Glomerular endothelial cell (primary cell): Measurements from ENCODE around the gene PIK3C2B. TPM values are rescaled to one million over a fixed set of nuclear protein-coding genes. Genes with fewer than 3 reads are reported as not detected.

ENCODE experiments used
- DNase-seq: peaks from one replicate; pipeline ENCODE4 v3.0.0-alpha.2; 2011; ENCODE audit warnings: low read depth, low spot score; ENCODE audit errors: extremely low read depth
- total RNA-seq: library from RNA; depleted of rRNA; stranded (reverse); fragments of >200 nt; gene quantifications from 2 replicates; pipeline ENCODE4 v1.2.3, GENCODE V29; 2015

Gene PIK3C2B
- total RNA-seq, 1 donor from 2014 or later: 77.1 TPM

GRCh38 chr1:204445860-204446412 is 48.7 kb downstream of the PIK3C2B start:
- DNase-seq: no peak

Other genes with a start within 250 kb of the PIK3C2B start
- gene PLEKHA6, start 134.9 kb downstream of the PIK3C2B start, total RNA-seq: 0.93 and 1.9 TPM in 2 replicates
- 24.9 and 36.2 TPM in 2 replicates for gene PPP1R15B, start 83.0 kb downstream of the PIK3C2B start, total RNA-seq
- 6.7 and 28.9 TPM in 2 replicates for gene MDM4, start 21.6 kb upstream of the PIK3C2B start, total RNA-seq
- 0.19 TPM in 1 of 2 replicates, not detected in the other for gene LRRN2, start 190.9 kb upstream of the PIK3C2B start, total RNA-seq